IPS DF 6.9 (cell line): ENCODE results near the gene PRKAR1A.
"Not testable (repeated sequence)": the region's sequence is repeated elsewhere in the genome, so short reads cannot be mapped to it uniquely, and the experiment has no call there.

Experiments used
- DNase-seq: peaks from one replicate; pipeline ENCODE4 v3.0.0-alpha.2; 2013; ENCODE audit warnings: low read depth, low spot score
- H3K27ac ChIP-seq: one replicate; pipeline ENCODE4 v1.5.1; 2013; ENCODE audit warnings: low read length, control low read depth
- H3K27me3 ChIP-seq: 2 replicates; pipeline ENCODE4 v1.6.1; 2013; ENCODE audit warnings: mild to moderate bottlenecking, low read length; ENCODE audit not compliant: control insufficient read depth, insufficient read depth
- H3K36me3 ChIP-seq: 2 replicates; pipeline ENCODE4 v1.6.1; 2013; ENCODE audit warnings: low read length; ENCODE audit not compliant: control insufficient read depth, insufficient read depth
- H3K4me1 ChIP-seq: 2 replicates; pipeline ENCODE4 v1.6.1; 2013; ENCODE audit warnings: low read length; ENCODE audit not compliant: control insufficient read depth, insufficient read depth
- H3K4me3 ChIP-seq: 2 replicates; pipeline ENCODE4 v1.5.1; 2013; ENCODE audit warnings: mild to moderate bottlenecking, low read length
- H3K9me3 ChIP-seq: 2 replicates; pipeline ENCODE4 v1.6.1; 2013; ENCODE audit warnings: low read length, inconsistent platforms; ENCODE audit not compliant: control insufficient read depth, insufficient read depth
- WGBS: extraction: QIAGEN DNeasy Blood & Tissue Kit; methylation state at CpG from one replicate; pipeline ENCODE4 v1.1.7; 2013; ENCODE audit warnings: mixed read lengths, missing lambda C conversion rate; ENCODE audit not compliant: insufficient read length, insufficient coverage; 5-methylcytosine and 5-hydroxymethylcytosine counted together

Gene PRKAR1A

GRCh38 chr17:68579194-68579927 lies 67.1 kb downstream of the PRKAR1A start:
- Histone ChIP-seq H3K27ac (no peak overlapping the region), H3K4me3 (no peak overlapping the region), H3K4me1 (peaks cover 2% of the 10 kb centered on the region; the same call in 1 of the 2 replicates), H3K27me3 (no peaks in the 10 kb centered on the region), H3K36me3 (no peaks in the 10 kb centered on the region), H3K9me3 (no peaks in the 10 kb centered on the region)
- no CpG with 5 or more reads among the region's 8 CpGs for WGBS
- DNase-seq, result no peak

GRCh38 chr17:68580236-68580770 lies 68.1 kb downstream of the PRKAR1A start:
- WGBS, result no CpG with 5 or more reads among the region's 6 CpGs

GRCh38 chr17:68581863-68582645 lies 69.8 kb downstream of the PRKAR1A start:
- H3K4me1 ChIP-seq, result peaks cover 2% of the 10 kb centered on the region; the same call in 1 of the 2 replicates
- DNase-seq, result no peak
- H3K9me3 ChIP-seq, result no peaks in the 10 kb centered on the region
- no peaks in the 10 kb centered on the region for H3K27me3 ChIP-seq
- H3K27ac ChIP-seq, result no peak overlapping the region
- H3K4me3 ChIP-seq, result no peak overlapping the region
- WGBS, result no CpG with 5 or more reads among the region's 9 CpGs
- no peaks in the 10 kb centered on the region for H3K36me3 ChIP-seq

More at GRCh38 chr17:68580236-68580770, 68.1 kb downstream of the PRKAR1A start:
- no peak for DNase-seq
- Histone ChIP-seq H3K4me3 (no peak overlapping the region), H3K9me3 (no peaks in the 10 kb centered on the region), H3K27ac (no peak overlapping the region), H3K36me3 (no peaks in the 10 kb centered on the region), H3K27me3 (no peaks in the 10 kb centered on the region), H3K4me1 (peaks cover 2% of the 10 kb centered on the region; the same call in 1 of the 2 replicates)

DNA sequence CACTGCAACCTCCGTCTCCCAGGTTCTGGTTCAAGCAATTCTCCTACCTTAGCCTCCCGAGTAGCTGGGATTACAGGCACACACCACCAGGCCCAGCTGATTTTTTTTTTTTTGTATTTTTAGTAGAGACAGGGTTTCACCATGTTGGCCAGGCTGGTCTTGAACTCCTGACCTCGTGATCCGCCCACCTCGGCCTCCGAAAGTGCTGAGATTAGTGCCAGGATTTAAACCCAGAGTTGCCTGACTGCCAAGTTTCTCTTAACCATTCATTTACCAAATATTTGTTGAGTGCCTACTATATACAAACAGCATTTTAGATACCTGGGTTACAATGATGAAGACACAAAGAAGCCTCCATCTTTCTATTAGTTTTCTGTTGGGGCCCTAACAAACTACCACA lies 70.6 kb downstream of the PRKAR1A start:
- not testable (repeated sequence) for H3K4me3 ChIP-seq, H3K27ac ChIP-seq, H3K9me3 ChIP-seq, H3K27me3 ChIP-seq, H3K4me1 ChIP-seq, DNase-seq, H3K36me3 ChIP-seq
- WGBS, result no CpG with 5 or more reads among the region's 6 CpGs

DNA sequence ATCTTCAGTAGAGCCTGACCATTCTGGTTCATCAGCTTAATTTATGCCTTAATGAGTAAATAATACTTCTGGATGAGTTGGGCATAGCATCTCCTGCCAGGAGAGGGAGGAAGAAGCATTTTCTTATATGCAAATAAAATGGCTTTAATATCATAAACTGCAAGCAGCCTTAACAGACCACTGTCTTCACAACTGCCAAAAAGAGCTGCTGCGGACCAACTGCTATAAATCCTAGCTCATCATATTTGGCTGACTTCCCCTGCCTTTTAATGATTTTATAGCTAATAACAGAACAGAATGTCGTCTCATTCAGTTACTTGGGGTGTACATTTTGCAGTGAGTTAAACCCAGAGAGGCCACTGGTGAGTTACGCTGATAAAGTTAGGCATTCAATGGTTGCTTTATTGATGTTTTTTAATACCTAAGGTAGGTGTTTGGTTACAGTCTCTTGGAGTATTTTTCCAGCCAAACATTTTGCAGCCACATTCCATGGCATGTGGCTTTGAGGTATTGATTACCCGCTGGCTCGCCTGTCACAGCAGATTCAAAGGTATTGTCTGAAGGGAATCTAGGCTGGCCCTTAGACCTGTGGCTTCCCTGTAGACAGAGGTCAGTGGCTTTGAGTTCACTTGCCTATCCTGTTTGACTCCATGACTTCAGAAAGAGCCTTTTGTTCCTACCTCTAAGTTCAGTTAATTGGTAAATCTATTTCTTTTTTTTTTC lies 72.5 kb downstream of the PRKAR1A start:
- WGBS, result no CpG with 5 or more reads among the region's 5 CpGs
- Histone ChIP-seq H3K4me1 (no peaks in the 10 kb centered on the region), H3K4me3 (no peak overlapping the region), H3K9me3 (no peaks in the 10 kb centered on the region), H3K27ac (no peak overlapping the region), H3K36me3 (no peaks in the 10 kb centered on the region), H3K27me3 (no peaks in the 10 kb centered on the region)
- no peak for DNase-seq

- Histone ChIP-seq H3K27me3 (no peaks in the 10 kb centered on the region), H3K9me3 (no peaks in the 10 kb centered on the region), H3K36me3 (no peaks in the 10 kb centered on the region), H3K4me3 (no peak overlapping the region), H3K27ac (no peak overlapping the region), H3K4me1 (no peaks in the 10 kb centered on the region)
- no CpG with 5 or more reads among the region's 4 CpGs for WGBS
- DNase-seq, result no peak
Measured at GRCh38 chr17:68585643-68586042, 73.4 kb downstream of the PRKAR1A start.

DNA sequence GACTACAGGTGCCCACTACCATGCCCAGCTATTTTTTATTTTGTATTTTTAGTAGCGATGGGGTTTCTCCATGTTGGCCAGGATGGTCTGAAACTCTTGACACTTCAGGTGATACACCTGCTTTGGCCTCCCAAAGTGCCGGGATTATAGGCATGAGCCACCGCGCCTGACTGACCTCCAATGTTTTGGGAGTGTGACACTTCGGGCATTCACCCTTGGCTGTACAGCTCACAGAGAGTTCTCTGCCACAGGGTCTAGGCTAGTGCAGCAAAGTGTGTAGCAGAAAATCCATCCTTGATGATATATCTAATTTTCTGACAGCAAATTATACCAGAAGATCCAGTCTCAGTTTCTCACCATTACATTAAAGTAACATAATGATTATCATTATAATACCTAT lies 74.8 kb downstream of the PRKAR1A start:
- DNase-seq, result no peak
- WGBS, result no CpG with 5 or more reads among the region's 5 CpGs
- H3K4me3 ChIP-seq, result no peak overlapping the region
- no peaks in the 10 kb centered on the region for H3K9me3 ChIP-seq
- no peaks in the 10 kb centered on the region for H3K36me3 ChIP-seq
- no peaks in the 10 kb centered on the region for H3K27me3 ChIP-seq
- H3K27ac ChIP-seq, result no peak overlapping the region
- no peaks in the 10 kb centered on the region for H3K4me1 ChIP-seq

DNA sequence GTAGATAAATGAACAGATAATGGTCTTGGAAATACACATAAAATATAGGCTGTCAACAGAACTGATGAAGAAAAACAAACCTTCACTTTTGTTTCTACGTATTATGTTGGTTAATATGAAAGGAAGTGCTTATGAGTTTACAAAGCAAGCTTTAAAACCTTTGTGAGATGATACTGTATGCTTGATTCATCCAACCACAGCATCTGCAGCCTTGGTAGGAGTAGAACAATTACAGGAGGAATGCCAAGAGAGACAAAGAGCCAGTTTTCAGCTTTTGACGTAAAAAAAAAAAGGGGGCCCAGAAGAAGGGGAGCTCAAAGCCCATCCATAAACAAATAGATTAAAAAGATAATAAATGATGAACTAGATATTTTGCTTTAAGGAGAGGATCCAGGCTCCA lies 75.6 kb downstream of the PRKAR1A start:
- H3K4me1 ChIP-seq, result no peaks in the 10 kb centered on the region
- H3K4me3 ChIP-seq, result no peak overlapping the region
- H3K36me3 ChIP-seq, result no peaks in the 10 kb centered on the region
- no CpG with 5 or more reads among the region's 2 CpGs for WGBS
- no peaks in the 10 kb centered on the region for H3K9me3 ChIP-seq
- H3K27me3 ChIP-seq, result no peaks in the 10 kb centered on the region
- no peak overlapping the region for H3K27ac ChIP-seq
- DNase-seq, result no peak

- no CpG with 5 or more reads among the region's 1 CpG for WGBS
- no peaks in the 10 kb centered on the region for H3K27me3 ChIP-seq
- H3K4me1 ChIP-seq, result no peaks in the 10 kb centered on the region
- no peaks in the 10 kb centered on the region for H3K9me3 ChIP-seq
- DNase-seq, result no peak
- H3K27ac ChIP-seq, result no peak overlapping the region
- no peaks in the 10 kb centered on the region for H3K36me3 ChIP-seq
- no peak overlapping the region for H3K4me3 ChIP-seq
Measured at GRCh38 chr17:68588362-68588761, 76.1 kb downstream of the PRKAR1A start.

DNA sequence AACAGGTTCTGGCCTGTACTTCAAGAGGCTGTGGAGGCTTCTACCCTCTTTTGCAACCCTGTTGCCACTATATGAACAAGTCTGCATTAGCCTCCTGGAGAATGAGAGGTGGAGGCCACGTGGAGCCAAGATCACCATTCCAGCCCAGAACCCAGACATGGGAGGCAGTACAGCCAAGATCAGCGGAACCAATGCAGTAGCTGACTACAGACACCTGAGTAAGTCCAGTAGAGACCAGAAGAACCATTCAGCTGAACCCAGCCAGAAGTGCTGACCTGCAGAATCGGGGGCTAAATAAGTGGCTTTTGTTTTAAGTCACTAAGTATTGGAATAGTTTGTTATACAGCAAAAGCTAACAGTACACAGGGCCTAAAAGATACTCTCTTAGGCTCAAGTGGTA lies 76.9 kb downstream of the PRKAR1A start:
- no CpG with 5 or more reads among the region's 3 CpGs for WGBS
- no peaks in the 10 kb centered on the region for H3K36me3 ChIP-seq
- H3K9me3 ChIP-seq, result no peaks in the 10 kb centered on the region
- H3K27me3 ChIP-seq, result no peaks in the 10 kb centered on the region
- no peak overlapping the region for H3K4me3 ChIP-seq
- DNase-seq, result no peak
- no peak overlapping the region for H3K27ac ChIP-seq
- H3K4me1 ChIP-seq, result no peaks in the 10 kb centered on the region
